ENCODE measurements around the gene MYDGF.
"Not testable (repeated sequence)": the region's sequence is repeated elsewhere in the genome, so short reads cannot be mapped to it uniquely, and the experiment has no call there.

MYDGF gene

GRCh38 chr19:4699826-4700692, 29.9 kb upstream of the MYDGF start:
- no peak for DNase-seq (ENCODE audit: low read depth)

GRCh38 chr19:4697304-4697703, 27.2 kb upstream of the MYDGF start:
- DNase-seq (ENCODE audit: low read depth) = no peak

GRCh38 chr19:4695224-4695731, 25.1 kb upstream of the MYDGF start:
- DNase-seq (ENCODE audit: low read depth) = no peak

- DNase-seq (ENCODE audit: low read depth) = no peak
Measured at GRCh38 chr19:4694211-4694987, 24.3 kb upstream of the MYDGF start.

GRCh38 chr19:4693471-4694121, 23.5 kb upstream of the MYDGF start:
- DNase-seq (ENCODE audit: low read depth) = no peak

GRCh38 chr19:4693078-4693350, 22.9 kb upstream of the MYDGF start:
- DNase-seq (ENCODE audit: low read depth) = no peak

- DNase-seq (ENCODE audit: low read depth) = no peak
Measured at GRCh38 chr19:4692251-4693077, 22.3 kb upstream of the MYDGF start.

- no peak for DNase-seq (ENCODE audit: low read depth)
Measured at GRCh38 chr19:4691373-4691772, 21.2 kb upstream of the MYDGF start.

GRCh38 chr19:4690361-4690760, 20.2 kb upstream of the MYDGF start:
- DNase-seq (ENCODE audit: low read depth) = no peak

GRCh38 chr19:4689403-4689802, 19.3 kb upstream of the MYDGF start:
- DNase-seq (ENCODE audit: low read depth) = no peak

- DNase-seq (ENCODE audit: low read depth) = no peak
Measured at GRCh38 chr19:4688587-4688986, 18.4 kb upstream of the MYDGF start.

- no peak for DNase-seq (ENCODE audit: low read depth)
Measured at GRCh38 chr19:4687396-4687795, 17.3 kb upstream of the MYDGF start.

GRCh38 chr19:4686700-4687099, 16.6 kb upstream of the MYDGF start:
- no peak for DNase-seq (ENCODE audit: low read depth)

- no peak for DNase-seq (ENCODE audit: low read depth)
Measured at GRCh38 chr19:4684312-4685095, 14.4 kb upstream of the MYDGF start.

- no peak for DNase-seq (ENCODE audit: low read depth)
Measured at GRCh38 chr19:4682417-4683200, 12.5 kb upstream of the MYDGF start.

GRCh38 chr19:4680021-4680420, 9.9 kb upstream of the MYDGF start:
- not testable (repeated sequence) for DNase-seq (ENCODE audit: low read depth)

- no peak for DNase-seq (ENCODE audit: low read depth)
Measured at GRCh38 chr19:4678881-4679790, 9.0 kb upstream of the MYDGF start.

GRCh38 chr19:4676955-4677731, 7.0 kb upstream of the MYDGF start:
- no peak for DNase-seq (ENCODE audit: low read depth)
